HCT116 (cell line): ENCODE results near the gene ADPRHL1. TPM values are rescaled to one million over a fixed set of nuclear protein-coding genes. Genes with fewer than 3 reads are reported as not detected.

Source experiments
- ATAC-seq: fragments of 200-7000 bp; cut with Tn5 transposase; 2 replicates; pipeline ENCODE4 v1.9.1; 2020; ENCODE audit warnings: mild to moderate bottlenecking, moderate library complexity
- BruUV-seq: library from RNA; stranded (reverse); fragments of 400-500 nt; replicated peaks from 2 replicates; lab custom pipeline; 2021; lab: Mats Ljungman, UMichigan
- CTCF ChIA-PET: fragments of 300-600 bp; sonication (Branson Sonifier 250); formaldehyde crosslinking; loops from one replicate; lab custom pipeline; 2021; ENCODE audit warnings: antibody characterized with exemption; lab: Charles Lee
- POLR2A ChIA-PET: fragments of 300-600, 350-600 bp; sonication (Branson Sonifier 250); formaldehyde crosslinking; loops from one replicate; lab custom pipeline; 2021; ENCODE audit warnings: antibody characterized with exemption; lab: Charles Lee
- RAD21 ChIA-PET, 2 experiments: fragments of 300-600 bp; sonication (Branson Sonifier 250); formaldehyde crosslinking; loops; one replicate each; lab custom pipeline; 2023; ENCODE audit warnings: low total read pairs in 2 of 2; ENCODE audit not compliant: uncharacterized antibody in 2 of 2, unreplicated experiment in 2 of 2, low non-redundant PET in 1 of 2; lab: Charles Lee
- DNase-seq: peaks from one replicate; pipeline ENCODE4 v3.0.0-alpha.2; 2010; ENCODE audit warnings: low read depth, low spot score
- H2AFZ ChIP-seq: fragments of 200-600 bp; shearing (Covaris generic), sonication (generic); 2 replicates; pipeline ENCODE4 v1.6.1; 2017; ENCODE audit warnings: low read depth, mixed run types, mixed read lengths, antibody characterized with exemption, low read length; ENCODE audit not compliant: poor library complexity, severe bottlenecking
- H3K27ac ChIP-seq: 2 replicates; pipeline ENCODE4 v1.5.1; 2012; ENCODE audit warnings: low read depth, low read length
- H3K27me3 ChIP-seq: fragments of 200-600 bp; sonication (generic); 2 replicates; pipeline ENCODE4 v1.6.1; 2016; ENCODE audit warnings: mixed run types, low read length, mixed read lengths; ENCODE audit not compliant: insufficient read depth
- H3K36me3 ChIP-seq, 2 experiments: fragments of 200-500 bp in 1 of 2; fragments of 200-600 bp in 1 of 2; sonication (Bioruptor generic) in 1 of 2; sonication (generic) in 1 of 2; 2 replicates each; pipeline versions ENCODE4 v1.5.1 to v1.6.1; 2014 to 2016; ENCODE audit warnings: low read length in 2 of 2, inconsistent platforms in 1 of 2, mixed read lengths in 1 of 2, mixed run types in 1 of 2; ENCODE audit not compliant: insufficient read depth in 2 of 2, control insufficient read depth in 1 of 2
- H3K4me1 ChIP-seq, 2 experiments: fragments of 200-600 bp in 1 of 2; sonication (generic) in 1 of 2; 2 replicates each; pipeline versions ENCODE4 v1.5.1 to v1.6.1; 2012 to 2017; ENCODE audit warnings: low read length in 2 of 2, inconsistent platforms in 1 of 2, mild to moderate bottlenecking in 1 of 2, mixed read lengths in 1 of 2, mixed run types in 1 of 2, moderate library complexity in 1 of 2; ENCODE audit not compliant: insufficient read depth in 2 of 2, control insufficient read depth in 1 of 2
- H3K4me2 ChIP-seq: fragments of 200-600 bp; sonication (generic); 2 replicates; pipeline ENCODE4 v1.6.1; 2017; ENCODE audit warnings: mixed run types, low read length, mixed read lengths
- H3K4me3 ChIP-seq, 2 experiments: fragments of 200-600 bp in 1 of 2; sonication (generic) in 1 of 2; replicated peaks in 1 of 2; 2 replicates each; pipeline ENCODE4 v1.5.1; 2011 to 2016; ENCODE audit warnings: low read length in 2 of 2, control low read depth in 1 of 2, low read depth in 1 of 2, mild to moderate bottlenecking in 1 of 2, mixed read lengths in 1 of 2, mixed run types in 1 of 2
- H3K79me2 ChIP-seq: fragments of 200-600 bp; sonication (generic); 2 replicates; pipeline ENCODE4 v1.6.1; 2017; ENCODE audit warnings: mild to moderate bottlenecking, mixed run types, low read length, moderate library complexity, mixed read lengths; ENCODE audit not compliant: insufficient read depth
- H3K9ac ChIP-seq: fragments of 200-600 bp; sonication (generic); 2 replicates; pipeline ENCODE4 v1.6.1; 2016; ENCODE audit warnings: low read length, mixed read lengths
- H3K9me2 ChIP-seq: fragments of 200-600 bp; sonication (generic), shearing (Covaris generic); 2 replicates; pipeline ENCODE4 v1.6.1; 2017; ENCODE audit warnings: mixed run types, mild to moderate bottlenecking, moderate library complexity; ENCODE audit not compliant: insufficient read depth
- H3K9me3 ChIP-seq, 2 experiments: fragments of 200-500 bp in 1 of 2; fragments of 200-600 bp in 1 of 2; sonication (Bioruptor generic) in 1 of 2; sonication (generic) in 1 of 2; 2 replicates each; pipeline ENCODE4 v1.6.1; 2014 to 2017; ENCODE audit warnings: low read length in 2 of 2, mixed read lengths in 2 of 2, inconsistent platforms in 1 of 2, low read depth in 1 of 2, mild to moderate bottlenecking in 1 of 2, mixed run types in 1 of 2, moderate library complexity in 1 of 2; ENCODE audit not compliant: control insufficient read depth in 1 of 2, insufficient read depth in 1 of 2
- H4K20me1 ChIP-seq: fragments of 200-600 bp; sonication (generic), shearing (Covaris generic); 2 replicates; pipeline ENCODE4 v1.6.1; 2017; ENCODE audit warnings: mixed run types, mild to moderate bottlenecking, moderate library complexity; ENCODE audit not compliant: insufficient read depth
- CBX3 ChIP-seq: IDR thresholded peaks from 2 replicates; pipeline ENCODE4 v1.6.1; 2012; ENCODE audit warnings: low read depth
- EGR1 ChIP-seq: IDR thresholded peaks from 2 replicates; pipeline ENCODE4 v1.6.1; 2012; ENCODE audit warnings: low read depth
- ELF1 ChIP-seq: IDR thresholded peaks from 2 replicates; pipeline ENCODE4 v1.6.1; 2012; ENCODE audit warnings: low read depth, borderline replicate concordance
- FOSL1 ChIP-seq: IDR thresholded peaks from 2 replicates; pipeline ENCODE4 v1.6.1; 2012; ENCODE audit warnings: low read depth
- JUND ChIP-seq: IDR thresholded peaks from 2 replicates; pipeline ENCODE4 v1.6.1; 2012
- POLR2A ChIP-seq: IDR thresholded peaks from 2 replicates; pipeline ENCODE4 v1.7.0; 2011; ENCODE audit warnings: borderline replicate concordance; ENCODE audit not compliant: insufficient read depth, insufficient read length; ENCODE audit errors: extremely low read depth
- POLR2AphosphoS5 ChIP-seq: IDR thresholded peaks from 2 replicates; pipeline ENCODE4 v1.6.1; 2011; ENCODE audit warnings: mild to moderate bottlenecking, low read depth, low read length, moderate library complexity
- SIN3A ChIP-seq: IDR thresholded peaks from 2 replicates; pipeline ENCODE4 v1.6.1; 2012; ENCODE audit warnings: low read depth
- SP1 ChIP-seq: IDR thresholded peaks from 2 replicates; pipeline ENCODE4 v1.6.1; 2012; ENCODE audit warnings: low read depth
- SRF ChIP-seq: IDR thresholded peaks from 2 replicates; pipeline ENCODE4 v1.6.1; 2012; ENCODE audit warnings: low read depth
- TCF7L2 ChIP-seq: IDR thresholded peaks from 2 replicates; pipeline ENCODE4 v1.7.0; 2011; ENCODE audit warnings: borderline replicate concordance, inconsistent platforms; ENCODE audit not compliant: insufficient read depth, insufficient read length; ENCODE audit errors: extremely low read depth
- YY1 ChIP-seq: IDR thresholded peaks from 2 replicates; pipeline ENCODE4 v1.6.1; 2011; ENCODE audit warnings: low read length, low read depth, moderate library complexity, mild to moderate bottlenecking; ENCODE audit not compliant: insufficient replicate concordance; ENCODE audit errors: extremely low read depth
- intact Hi-C: fragments of 100-400 bp; cut with micrococcal nuclease; formaldehyde crosslinking; loops from 2 replicates; pipeline ENCODE4 v1.10.0; 2022
- total RNA-seq: library from RNA; stranded (reverse); gene quantifications from one replicate; pipeline ENCODE4 v1.2.1, GENCODE V29; 2021; ENCODE audit not compliant: unreplicated experiment
- TF ChIP-seq, protein P1 (sequence below): IDR thresholded peaks from 2 replicates; pipeline ENCODE4 v1.6.1; 2012
- TF ChIP-seq, protein P2 (sequence below): IDR thresholded peaks from 2 replicates; pipeline ENCODE4 v1.6.1; 2012; ENCODE audit warnings: low read depth
- TF ChIP-seq, protein P3 (sequence below): IDR thresholded peaks from 2 replicates; pipeline ENCODE4 v1.6.1; 2012

The ADPRHL1 gene
- total RNA-seq, 1 experiment from 2014 or later, result 12.6 TPM

DNA sequence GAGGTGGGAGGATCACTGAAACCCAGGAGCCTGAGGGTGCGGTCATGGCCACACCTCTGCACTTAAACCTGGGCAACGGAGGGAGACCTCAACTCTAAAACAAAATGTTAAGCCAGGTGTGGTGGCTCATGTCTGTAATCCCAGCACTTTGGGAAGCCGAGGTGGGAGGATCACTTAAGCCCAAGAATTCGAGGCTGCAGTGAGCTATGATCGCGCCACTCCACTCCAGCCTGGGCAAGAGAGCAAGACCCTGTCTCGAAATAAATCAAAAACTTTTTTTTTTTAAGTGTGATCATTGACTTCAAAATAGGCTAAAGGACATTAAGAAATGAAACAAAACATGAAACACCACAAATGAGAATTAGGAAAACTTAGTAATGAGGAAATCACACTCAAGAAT is 16.3 kb upstream of the ADPRHL1 start:
- RAD21 ChIA-PET, result no interaction called here
- CTCF ChIA-PET, result no interaction called here
- no TSS peak for BruUV-seq

DNA sequence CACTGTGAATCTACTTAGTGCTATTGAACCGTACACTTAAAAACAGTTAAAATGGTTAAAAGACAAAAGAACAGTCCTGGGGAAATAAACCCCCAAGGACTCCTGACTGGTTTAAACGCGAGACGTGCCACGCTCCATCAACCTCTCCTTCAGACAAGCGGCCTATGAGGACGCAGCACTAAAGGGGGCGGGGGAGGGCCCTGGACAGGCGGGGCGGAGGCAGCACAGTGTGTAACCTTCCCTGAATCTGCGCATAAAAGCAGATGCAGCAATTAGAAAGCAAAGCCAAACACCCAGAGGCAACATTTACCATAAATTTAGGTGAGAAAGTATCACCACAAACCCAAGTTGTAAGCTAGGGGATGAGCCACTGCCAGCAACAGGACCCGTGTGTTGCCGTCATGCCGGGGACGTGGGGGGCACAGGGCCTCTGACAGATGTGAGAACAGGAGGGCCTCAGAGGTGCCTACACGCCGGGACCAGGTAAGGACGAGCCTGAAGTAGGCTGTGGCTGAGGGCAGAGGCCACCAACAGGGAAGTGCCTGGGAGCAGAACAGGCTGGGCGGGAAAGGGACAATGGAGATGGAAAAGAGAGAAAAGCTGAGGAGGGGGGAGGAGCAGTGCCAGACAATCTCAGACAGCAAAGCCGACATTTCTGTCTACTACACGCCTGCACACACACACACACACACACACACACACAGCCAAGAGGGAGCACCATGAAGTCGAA is 15.3 kb upstream of the ADPRHL1 start:
- no peak for DNase-seq
- Histone ChIP-seq H3K9ac (no peak overlapping the region), H3K27ac (no peak overlapping the region), H3K36me3 (peaks cover 8 to 19% of the 10 kb centered on the region in 2 experiments), H3K9me3 (no peaks in the 10 kb centered on the region), H3K79me2 (peaks cover 27% of the 10 kb centered on the region; the same call in 1 of the 2 replicates), H3K4me2 (no peak overlapping the region), H3K4me1 (no peaks in the 10 kb centered on the region), H3K27me3 (no peaks in the 10 kb centered on the region), H4K20me1 (no peaks in the 10 kb centered on the region), H2AFZ (no peak overlapping the region), H3K4me3 (no peak overlapping the region), H3K9me2 (no peaks in the 10 kb centered on the region)
- ChIA-PET CTCF (no interaction called here), RAD21 (no interaction called here), POLR2A (no interaction called here)
- no peak; the same call in 1 of the 2 replicates for ATAC-seq
- BruUV-seq, result no TSS peak
- intact Hi-C loops, result no loop called here
- TF ChIP-seq YY1 (no peak), FOSL1 (no peak), ELF1 (no peak), TCF7L2 (no peak), SP1 (no peak), JUND (no peak), POLR2A (no peak), POLR2AphosphoS5 (no peak), SRF (no peak)
- TF ChIP-seq, protein P1, sequence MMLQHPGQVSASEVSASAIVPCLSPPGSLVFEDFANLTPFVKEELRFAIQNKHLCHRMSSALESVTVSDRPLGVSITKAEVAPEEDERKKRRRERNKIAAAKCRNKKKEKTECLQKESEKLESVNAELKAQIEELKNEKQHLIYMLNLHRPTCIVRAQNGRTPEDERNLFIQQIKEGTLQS, result no peak
- TF ChIP-seq, protein P2, sequence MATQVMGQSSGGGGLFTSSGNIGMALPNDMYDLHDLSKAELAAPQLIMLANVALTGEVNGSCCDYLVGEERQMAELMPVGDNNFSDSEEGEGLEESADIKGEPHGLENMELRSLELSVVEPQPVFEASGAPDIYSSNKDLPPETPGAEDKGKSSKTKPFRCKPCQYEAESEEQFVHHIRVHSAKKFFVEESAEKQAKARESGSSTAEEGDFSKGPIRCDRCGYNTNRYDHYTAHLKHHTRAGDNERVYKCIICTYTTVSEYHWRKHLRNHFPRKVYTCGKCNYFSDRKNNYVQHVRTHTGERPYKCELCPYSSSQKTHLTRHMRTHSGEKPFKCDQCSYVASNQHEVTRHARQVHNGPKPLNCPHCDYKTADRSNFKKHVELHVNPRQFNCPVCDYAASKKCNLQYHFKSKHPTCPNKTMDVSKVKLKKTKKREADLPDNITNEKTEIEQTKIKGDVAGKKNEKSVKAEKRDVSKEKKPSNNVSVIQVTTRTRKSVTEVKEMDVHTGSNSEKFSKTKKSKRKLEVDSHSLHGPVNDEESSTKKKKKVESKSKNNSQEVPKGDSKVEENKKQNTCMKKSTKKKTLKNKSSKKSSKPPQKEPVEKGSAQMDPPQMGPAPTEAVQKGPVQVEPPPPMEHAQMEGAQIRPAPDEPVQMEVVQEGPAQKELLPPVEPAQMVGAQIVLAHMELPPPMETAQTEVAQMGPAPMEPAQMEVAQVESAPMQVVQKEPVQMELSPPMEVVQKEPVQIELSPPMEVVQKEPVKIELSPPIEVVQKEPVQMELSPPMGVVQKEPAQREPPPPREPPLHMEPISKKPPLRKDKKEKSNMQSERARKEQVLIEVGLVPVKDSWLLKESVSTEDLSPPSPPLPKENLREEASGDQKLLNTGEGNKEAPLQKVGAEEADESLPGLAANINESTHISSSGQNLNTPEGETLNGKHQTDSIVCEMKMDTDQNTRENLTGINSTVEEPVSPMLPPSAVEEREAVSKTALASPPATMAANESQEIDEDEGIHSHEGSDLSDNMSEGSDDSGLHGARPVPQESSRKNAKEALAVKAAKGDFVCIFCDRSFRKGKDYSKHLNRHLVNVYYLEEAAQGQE, result no peak

More for the DNA sequence above, 16.3 kb upstream of the ADPRHL1 start:
- H3K79me2 ChIP-seq, result peaks cover 27% of the 10 kb centered on the region; the same call in 1 of the 2 replicates
- H3K9ac ChIP-seq, result no peak overlapping the region
- POLR2A ChIA-PET, result no interaction called here
- H4K20me1 ChIP-seq, result no peaks in the 10 kb centered on the region
- DNase-seq, result no peak
- H3K36me3 ChIP-seq, result peaks cover 8 to 19% of the 10 kb centered on the region in 2 experiments
- TF ChIP-seq POLR2A, result no peak
- no peak for TF ChIP-seq EGR1
- TF ChIP-seq SIN3A, result no peak
- TF ChIP-seq FOSL1, result no peak
- TF ChIP-seq, protein P3, sequence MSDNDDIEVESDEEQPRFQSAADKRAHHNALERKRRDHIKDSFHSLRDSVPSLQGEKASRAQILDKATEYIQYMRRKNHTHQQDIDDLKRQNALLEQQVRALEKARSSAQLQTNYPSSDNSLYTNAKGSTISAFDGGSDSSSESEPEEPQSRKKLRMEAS, result no peak
- no peak for TF ChIP-seq CBX3
- H3K27me3 ChIP-seq, result no peaks in the 10 kb centered on the region
- intact Hi-C loops, result no loop called here
- no peak overlapping the region for H2AFZ ChIP-seq
- no peaks in the 10 kb centered on the region for H3K9me2 ChIP-seq
- H3K9me3 ChIP-seq, result no peaks in the 10 kb centered on the region
- H3K4me1 ChIP-seq, result no peaks in the 10 kb centered on the region
- H3K27ac ChIP-seq, result no peak overlapping the region
- no peak for ATAC-seq
- no peak overlapping the region for H3K4me2 ChIP-seq
- H3K4me3 ChIP-seq, result no peak overlapping the region
